Measurements from ENCODE around the gene OSBPL1A.

- no peak for TF ChIP-seq CTCF (IDR thresholded peaks at IDR 0.05 in 4 of 5, conservative IDR thresholded peaks at IDR 0.05 in 1 of 5)
- TF ChIP-seq POLR2A (IDR thresholded peaks at IDR 0.05) = no peak
These were observed 269.9 kb downstream of the OSBPL1A start for GRCh38 chr18:24127735-24128134.
